ENCODE results near the gene ABCA6.

ABCA6 gene

DNA sequence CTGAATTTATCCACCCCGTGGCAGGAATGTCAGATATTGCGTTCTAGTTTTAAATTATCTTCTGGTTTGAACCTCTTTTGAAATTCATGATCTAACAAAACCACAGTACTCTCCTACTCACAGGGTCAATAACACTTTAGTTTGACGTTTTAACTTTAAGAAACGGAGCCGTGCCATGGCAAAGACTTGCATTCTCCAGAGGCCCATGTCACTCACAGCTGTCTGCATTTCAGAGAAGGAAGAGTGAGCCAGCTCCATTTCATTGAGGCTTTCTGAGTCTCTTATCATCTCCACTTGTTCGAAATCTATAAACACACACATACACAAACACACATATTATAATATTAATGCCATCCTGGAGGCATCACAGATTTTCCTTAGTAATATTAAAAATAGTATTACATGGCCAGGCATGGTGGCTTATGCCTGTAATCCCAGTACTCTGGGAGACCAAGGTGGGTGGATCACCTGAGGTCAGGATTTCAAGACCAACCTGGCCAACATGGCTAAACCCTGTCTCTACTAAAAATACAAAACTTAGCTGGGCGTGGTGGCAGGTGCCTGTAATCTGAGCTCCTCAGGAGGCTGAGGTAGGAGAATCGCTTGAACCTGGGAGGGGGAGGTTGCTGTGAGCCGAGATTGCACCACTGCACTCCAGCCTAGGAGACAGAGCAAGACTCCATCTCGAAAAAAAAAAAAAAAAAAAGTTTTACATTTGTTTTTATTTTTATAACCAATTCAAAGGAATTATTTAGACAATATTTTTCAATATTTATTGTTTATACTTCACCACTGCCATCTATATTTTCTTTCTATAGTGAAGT is 35.6 kb downstream of the ABCA6 start:
- Histone ChIP-seq H3K9me3 (ENCODE audit: control insufficient read depth, insufficient read depth, low read length) (no peaks in the 10 kb centered on the region), H3K27ac (ENCODE audit: low read depth, low read length) (no peak overlapping the region), H3K4me3 (ENCODE audit: low read length) (no peak overlapping the region), H3K4me2 (ENCODE audit: low read length) (no peak overlapping the region), H3K27me3 (ENCODE audit: control insufficient read depth, low read length) (no peaks in the 10 kb centered on the region), H4K20me1 (ENCODE audit: control insufficient read depth, insufficient read depth, low read depth, low read length) (no peaks in the 10 kb centered on the region), H3K36me3 (ENCODE audit: control insufficient read depth, low read length) (no peaks in the 10 kb centered on the region), H3K9me2 (replicated peaks; ENCODE audit: control insufficient read depth, low read length) (no peaks in the 10 kb centered on the region), H3K79me2 (ENCODE audit: control insufficient read depth, low read length) (no peaks in the 10 kb centered on the region), H3K4me1 (ENCODE audit: control insufficient read depth, low read length) (no peaks in the 10 kb centered on the region), H3F3A (ENCODE audit: control insufficient read depth, insufficient read depth) (no peaks in the 10 kb centered on the region)
- TF ChIP-seq, protein P1, sequence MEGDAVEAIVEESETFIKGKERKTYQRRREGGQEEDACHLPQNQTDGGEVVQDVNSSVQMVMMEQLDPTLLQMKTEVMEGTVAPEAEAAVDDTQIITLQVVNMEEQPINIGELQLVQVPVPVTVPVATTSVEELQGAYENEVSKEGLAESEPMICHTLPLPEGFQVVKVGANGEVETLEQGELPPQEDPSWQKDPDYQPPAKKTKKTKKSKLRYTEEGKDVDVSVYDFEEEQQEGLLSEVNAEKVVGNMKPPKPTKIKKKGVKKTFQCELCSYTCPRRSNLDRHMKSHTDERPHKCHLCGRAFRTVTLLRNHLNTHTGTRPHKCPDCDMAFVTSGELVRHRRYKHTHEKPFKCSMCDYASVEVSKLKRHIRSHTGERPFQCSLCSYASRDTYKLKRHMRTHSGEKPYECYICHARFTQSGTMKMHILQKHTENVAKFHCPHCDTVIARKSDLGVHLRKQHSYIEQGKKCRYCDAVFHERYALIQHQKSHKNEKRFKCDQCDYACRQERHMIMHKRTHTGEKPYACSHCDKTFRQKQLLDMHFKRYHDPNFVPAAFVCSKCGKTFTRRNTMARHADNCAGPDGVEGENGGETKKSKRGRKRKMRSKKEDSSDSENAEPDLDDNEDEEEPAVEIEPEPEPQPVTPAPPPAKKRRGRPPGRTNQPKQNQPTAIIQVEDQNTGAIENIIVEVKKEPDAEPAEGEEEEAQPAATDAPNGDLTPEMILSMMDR (IDR thresholded peaks at IDR 0.05; ENCODE audit: low read depth, low read length, poor library complexity, severe bottlenecking), result no peak
- no peak for TF ChIP-seq EZH2phosphoT487 (IDR thresholded peaks at IDR 0.05; ENCODE audit: borderline replicate concordance, low read length)

GRCh38 chr17:69103557-69104233 is 38.0 kb downstream of the ABCA6 start:
- H3K36me3 ChIP-seq (ENCODE audit: control insufficient read depth, low read length), result no peaks in the 10 kb centered on the region
- no peak overlapping the region for H3K4me3 ChIP-seq (ENCODE audit: low read length)
- H4K20me1 ChIP-seq (ENCODE audit: control insufficient read depth, insufficient read depth, low read depth, low read length), result no peaks in the 10 kb centered on the region
- no peaks in the 10 kb centered on the region for H3K9me2 ChIP-seq (replicated peaks; ENCODE audit: control insufficient read depth, low read length)
- no peaks in the 10 kb centered on the region for H3K4me1 ChIP-seq (ENCODE audit: control insufficient read depth, low read length)
- no peaks in the 10 kb centered on the region for H3K27me3 ChIP-seq (ENCODE audit: control insufficient read depth, low read length)
- H3K79me2 ChIP-seq (ENCODE audit: control insufficient read depth, low read length), result no peaks in the 10 kb centered on the region
- no peaks in the 10 kb centered on the region for H3K9me3 ChIP-seq (ENCODE audit: control insufficient read depth, insufficient read depth, low read length)
- no peak overlapping the region for H3K27ac ChIP-seq (ENCODE audit: low read depth, low read length)
- no peaks in the 10 kb centered on the region for H3F3A ChIP-seq (ENCODE audit: control insufficient read depth, insufficient read depth)
- TF ChIP-seq, protein P1 (IDR thresholded peaks at IDR 0.05; ENCODE audit: low read depth, low read length, poor library complexity, severe bottlenecking), result no peak
- no peak for TF ChIP-seq EZH2phosphoT487 (IDR thresholded peaks at IDR 0.05; ENCODE audit: borderline replicate concordance, low read length)
- H3K4me2 ChIP-seq (ENCODE audit: low read length), result no peak overlapping the region

DNA sequence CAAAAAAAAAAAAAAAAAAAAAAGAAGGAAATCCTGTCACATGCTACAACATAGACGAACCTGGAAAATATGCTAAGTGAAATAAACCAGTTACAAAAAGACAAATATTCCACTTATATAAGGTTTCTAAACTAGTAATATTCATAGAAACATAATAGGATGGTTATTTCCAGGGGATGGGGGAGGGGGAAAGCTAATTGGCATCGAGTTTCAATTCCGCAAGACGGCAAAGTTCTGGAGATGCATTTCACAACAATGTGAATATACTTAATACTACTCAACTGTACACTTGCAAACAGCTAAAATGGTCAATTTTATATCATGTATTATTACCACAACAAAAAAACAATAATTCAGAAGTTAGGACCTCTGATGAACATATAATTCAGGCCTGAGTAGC is 43.1 kb downstream of the ABCA6 start:
- TF ChIP-seq, protein P1 (IDR thresholded peaks at IDR 0.05; ENCODE audit: low read depth, low read length, poor library complexity, severe bottlenecking), result no peak
- no peak for TF ChIP-seq EZH2phosphoT487 (IDR thresholded peaks at IDR 0.05; ENCODE audit: borderline replicate concordance, low read length)
- Histone ChIP-seq H4K20me1 (ENCODE audit: control insufficient read depth, insufficient read depth, low read depth, low read length) (no peaks in the 10 kb centered on the region), H3K36me3 (ENCODE audit: control insufficient read depth, low read length) (no peaks in the 10 kb centered on the region), H3K79me2 (ENCODE audit: control insufficient read depth, low read length) (no peaks in the 10 kb centered on the region), H3K4me1 (ENCODE audit: control insufficient read depth, low read length) (no peaks in the 10 kb centered on the region), H3F3A (ENCODE audit: control insufficient read depth, insufficient read depth) (no peaks in the 10 kb centered on the region), H3K9me3 (ENCODE audit: control insufficient read depth, insufficient read depth, low read length) (no peaks in the 10 kb centered on the region), H3K4me3 (ENCODE audit: low read length) (no peak overlapping the region), H3K4me2 (ENCODE audit: low read length) (no peak overlapping the region), H3K9me2 (replicated peaks; ENCODE audit: control insufficient read depth, low read length) (no peaks in the 10 kb centered on the region), H3K27me3 (ENCODE audit: control insufficient read depth, low read length) (peaks cover 9% of the 10 kb centered on the region), H3K27ac (ENCODE audit: low read depth, low read length) (no peak overlapping the region)
